Activated B cell treated with CpG ODN at 0.5 μM for 24 hours (primary cell): ENCODE results near the gene HIBADH. TPM values are rescaled to one million over a fixed set of nuclear protein-coding genes. Genes with fewer than 3 reads are reported as not detected.

Source experiments
- ATAC-seq: fragments of 200-7000 bp; cut with Tn5 transposase; one replicate; pipeline ENCODE4 v1.10.0; 2021; ENCODE audit warnings: low read depth, mild to moderate bottlenecking, moderate library complexity
- CTCF ChIA-PET: fragments of 350-600 bp; sonication (Branson Sonifier 250); formaldehyde crosslinking; loops from one replicate; lab custom pipeline; 2021; ENCODE audit warnings: antibody characterized with exemption; lab: Charles Lee
- POLR2A ChIA-PET: fragments of 350-600 bp; sonication (Branson Sonifier 250); formaldehyde crosslinking; loops from one replicate; lab custom pipeline; 2021; ENCODE audit warnings: antibody characterized with exemption; lab: Charles Lee
- DNase-seq: peaks from one replicate; pipeline ENCODE4 v3.0.0; 2022
- H3K27ac Mint-ChIP-seq: one replicate; pipeline ENCODE4 v1.8.0; 2020; ENCODE audit warnings: mixed read lengths
- H3K27me3 Mint-ChIP-seq: one replicate; pipeline ENCODE4 v1.8.0; 2021; ENCODE audit warnings: mixed read lengths
- H3K36me3 Mint-ChIP-seq: one replicate; pipeline ENCODE4 v1.8.0; 2021; ENCODE audit warnings: low read depth, mixed read lengths
- H3K4me1 Mint-ChIP-seq: one replicate; pipeline ENCODE4 v1.8.0; 2021; ENCODE audit warnings: mixed read lengths
- H3K4me3 Mint-ChIP-seq: one replicate; pipeline ENCODE4 v1.8.0; 2020; ENCODE audit warnings: mild to moderate bottlenecking, mixed read lengths
- H3K9me3 Mint-ChIP-seq: one replicate; pipeline ENCODE4 v1.8.0; 2020; ENCODE audit warnings: mixed read lengths
- CTCF ChIP-seq: fragments of 200-600 bp; IDR thresholded peaks from one replicate; pipeline ENCODE4 v1.8.0; 2022; ENCODE audit warnings: antibody characterized with exemption, mild to moderate bottlenecking
- intact Hi-C: fragments of 100-400 bp; cut with micrococcal nuclease; formaldehyde crosslinking; loops from one replicate; pipeline ENCODE4 v1.15.1; 2024
- total RNA-seq: library from RNA; stranded (reverse); gene quantifications from 2 replicates; pipeline ENCODE4 v1.2.3, GENCODE V29; 2022

Gene HIBADH
- total RNA-seq, 1 donor from 2014 or later: 9.8 TPM

GRCh38 chr7:27523321-27523720, 139.4 kb downstream of the HIBADH start:
- ATAC-seq (no peak), DNase-seq (no peak)
- intact Hi-C loops: no loop called here
- H3K27ac Mint-ChIP-seq: no peak overlapping the region
- peaks cover 28% of the 10 kb centered on the region for H3K36me3 Mint-ChIP-seq
- ChIA-PET CTCF (no interaction called here), POLR2A (no interaction called here)
- no peak overlapping the region for H3K4me3 Mint-ChIP-seq
- peaks cover 5% of the 10 kb centered on the region for H3K9me3 Mint-ChIP-seq
- no peak for TF ChIP-seq CTCF
- H3K4me1 Mint-ChIP-seq: no peaks in the 10 kb centered on the region
- no peaks in the 10 kb centered on the region for H3K27me3 Mint-ChIP-seq

GRCh38 chr7:27522566-27522965, 140.1 kb downstream of the HIBADH start:
- ChIA-PET POLR2A (no interaction called here), CTCF (no interaction called here)
- Mint-ChIP-seq H3K9me3 (peaks cover 5% of the 10 kb centered on the region), H3K4me3 (no peak overlapping the region), H3K4me1 (no peaks in the 10 kb centered on the region), H3K36me3 (peaks cover 24% of the 10 kb centered on the region), H3K27me3 (no peaks in the 10 kb centered on the region), H3K27ac (no peak overlapping the region)
- intact Hi-C loops: no loop called here
- DNase-seq: no peak
- ATAC-seq: no peak
- no peak for TF ChIP-seq CTCF

- H3K4me1 Mint-ChIP-seq: no peaks in the 10 kb centered on the region
- TF ChIP-seq CTCF: no peak
- ATAC-seq (no peak), DNase-seq (no peak)
- no peaks in the 10 kb centered on the region for H3K27me3 Mint-ChIP-seq
- POLR2A ChIA-PET: no interaction called here
- CTCF ChIA-PET: no interaction called here
- H3K27ac Mint-ChIP-seq: no peak overlapping the region
- peaks cover 5% of the 10 kb centered on the region for H3K9me3 Mint-ChIP-seq
- intact Hi-C loops: no loop called here
- no peak overlapping the region for H3K4me3 Mint-ChIP-seq
- peaks cover 16% of the 10 kb centered on the region for H3K36me3 Mint-ChIP-seq
These were observed 141.6 kb downstream of the HIBADH start for GRCh38 chr7:27520815-27521790.

GRCh38 chr7:27519793-27520469, 142.8 kb downstream of the HIBADH start:
- no peaks in the 10 kb centered on the region for H3K4me1 Mint-ChIP-seq
- H3K4me3 Mint-ChIP-seq: no peak overlapping the region
- no peak for TF ChIP-seq CTCF
- H3K27ac Mint-ChIP-seq: no peak overlapping the region
- POLR2A ChIA-PET: no interaction called here
- H3K9me3 Mint-ChIP-seq: peaks cover 4% of the 10 kb centered on the region
- ATAC-seq (no peak), DNase-seq (no peak)
- CTCF ChIA-PET: no interaction called here
- intact Hi-C loops: no loop called here
- H3K36me3 Mint-ChIP-seq: peaks cover 9% of the 10 kb centered on the region
- no peaks in the 10 kb centered on the region for H3K27me3 Mint-ChIP-seq
